Bronchial epithelial cell (primary cell): ENCODE data around the gene CARHSP1. TPM values are rescaled to one million over a fixed set of nuclear protein-coding genes. Genes with fewer than 3 reads are reported as not detected.

Experiments used
- DNase-seq: peaks from one replicate; pipeline ENCODE4 v3.0.0-alpha.2; 2010; ENCODE audit warnings: low read depth
- FAIRE-seq: peaks from 2 replicates; lab custom pipeline; 2011; peaks lifted over from hg19 to GRCh38; lab: Jason Lieb, UNC
- H3K27me3 ChIP-seq: 2 replicates; pipeline ENCODE4 v1.5.1; 2011; ENCODE audit warnings: low read length; ENCODE audit not compliant: control insufficient read depth, insufficient read depth
- H3K36me3 ChIP-seq: 2 replicates; pipeline ENCODE4 v1.5.1; 2011; ENCODE audit warnings: low read length; ENCODE audit not compliant: control insufficient read depth, insufficient read depth
- H3K4me3 ChIP-seq: 2 replicates; pipeline ENCODE4 v1.5.1; 2011; ENCODE audit warnings: mild to moderate bottlenecking, low read depth, low read length, control low read depth
- total RNA-seq: library from RNA; depleted of rRNA; stranded (reverse); fragments of >200 nt; gene quantifications from 2 replicates; pipeline ENCODE4 v1.2.1, GENCODE V29; 2014
- TF ChIP-seq, protein P1 (sequence below): IDR thresholded peaks from 2 replicates; pipeline ENCODE4 v1.5.1; 2011; ENCODE audit warnings: mild to moderate bottlenecking, moderate library complexity, low read length, control low read depth, inconsistent platforms; ENCODE audit not compliant: insufficient read depth, severe bottlenecking

The CARHSP1 gene
- total RNA-seq, 1 donor from 2014 or later, result 63.7 TPM

- TF ChIP-seq, protein P1, sequence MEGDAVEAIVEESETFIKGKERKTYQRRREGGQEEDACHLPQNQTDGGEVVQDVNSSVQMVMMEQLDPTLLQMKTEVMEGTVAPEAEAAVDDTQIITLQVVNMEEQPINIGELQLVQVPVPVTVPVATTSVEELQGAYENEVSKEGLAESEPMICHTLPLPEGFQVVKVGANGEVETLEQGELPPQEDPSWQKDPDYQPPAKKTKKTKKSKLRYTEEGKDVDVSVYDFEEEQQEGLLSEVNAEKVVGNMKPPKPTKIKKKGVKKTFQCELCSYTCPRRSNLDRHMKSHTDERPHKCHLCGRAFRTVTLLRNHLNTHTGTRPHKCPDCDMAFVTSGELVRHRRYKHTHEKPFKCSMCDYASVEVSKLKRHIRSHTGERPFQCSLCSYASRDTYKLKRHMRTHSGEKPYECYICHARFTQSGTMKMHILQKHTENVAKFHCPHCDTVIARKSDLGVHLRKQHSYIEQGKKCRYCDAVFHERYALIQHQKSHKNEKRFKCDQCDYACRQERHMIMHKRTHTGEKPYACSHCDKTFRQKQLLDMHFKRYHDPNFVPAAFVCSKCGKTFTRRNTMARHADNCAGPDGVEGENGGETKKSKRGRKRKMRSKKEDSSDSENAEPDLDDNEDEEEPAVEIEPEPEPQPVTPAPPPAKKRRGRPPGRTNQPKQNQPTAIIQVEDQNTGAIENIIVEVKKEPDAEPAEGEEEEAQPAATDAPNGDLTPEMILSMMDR, result no peak
- no peak overlapping the region for H3K4me3 ChIP-seq
- DNase-seq (no peak), FAIRE-seq (no peak)
- peaks cover 15% of the 10 kb centered on the region for H3K36me3 ChIP-seq
- no peaks in the 10 kb centered on the region for H3K27me3 ChIP-seq
These were observed 21.7 kb upstream of the CARHSP1 start for GRCh38 chr16:8890549-8890921.

- FAIRE-seq (no peak), DNase-seq (no peak)
- H3K4me3 ChIP-seq, result no peak overlapping the region
- peaks cover 13% of the 10 kb centered on the region for H3K36me3 ChIP-seq
- TF ChIP-seq, protein P1, result no peak
- H3K27me3 ChIP-seq, result no peaks in the 10 kb centered on the region
These were observed 21.2 kb upstream of the CARHSP1 start for GRCh38 chr16:8889893-8890548.

DNA sequence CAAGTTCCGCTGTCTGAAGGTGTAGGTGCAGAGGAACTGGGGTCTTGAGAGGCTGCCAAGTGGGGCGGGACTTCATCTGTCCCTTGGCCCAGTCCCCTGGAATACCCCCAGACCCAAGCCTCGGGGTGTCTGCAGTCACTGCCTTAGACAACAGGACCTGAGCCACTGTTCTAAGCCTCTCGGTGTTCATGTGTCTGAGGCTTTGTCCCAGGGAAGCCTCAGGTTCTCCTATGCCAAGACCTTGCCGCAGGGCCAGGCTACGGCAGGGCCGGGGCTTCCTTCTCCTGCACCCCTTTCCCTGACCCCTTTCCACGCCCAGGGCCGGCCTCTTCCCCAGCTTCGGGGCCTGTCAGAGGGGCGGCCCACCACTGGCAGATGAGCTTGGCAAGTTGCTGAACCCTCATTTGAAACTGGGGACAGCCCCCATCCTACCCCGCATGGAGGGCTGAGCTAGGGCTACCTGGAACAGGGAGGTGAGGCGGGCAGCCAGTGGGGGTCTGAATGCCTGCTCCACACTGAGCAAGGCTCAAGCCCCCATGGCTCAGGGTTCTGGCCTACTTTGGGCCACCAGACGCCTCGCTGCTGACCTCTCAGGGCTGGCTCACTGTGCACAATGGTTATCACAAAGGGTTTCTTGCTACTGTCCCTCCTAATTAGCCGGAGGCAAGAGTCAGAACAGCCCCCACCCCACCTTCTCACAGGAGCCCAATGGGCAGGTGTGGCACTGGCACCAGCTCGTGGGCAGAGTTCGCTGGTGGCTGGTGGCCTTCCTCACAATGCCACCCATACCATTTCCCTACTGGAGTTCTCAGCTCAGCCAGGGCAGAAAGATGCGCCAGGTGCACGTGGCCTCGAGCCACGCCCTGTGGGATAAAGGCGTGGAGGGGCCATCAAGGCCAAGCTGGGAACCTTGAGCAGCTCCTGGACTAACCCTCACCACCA lies 20.4 kb upstream of the CARHSP1 start:
- TF ChIP-seq, protein P1, result no peak
- no peak for FAIRE-seq
- Histone ChIP-seq H3K4me3 (no peak overlapping the region), H3K36me3 (peaks cover 9% of the 10 kb centered on the region), H3K27me3 (no peaks in the 10 kb centered on the region)
- no peak for DNase-seq

- TF ChIP-seq, protein P1, result no peak
- DNase-seq (no peak), FAIRE-seq (no peak)
- Histone ChIP-seq H3K27me3 (no peaks in the 10 kb centered on the region), H3K4me3 (no peak overlapping the region), H3K36me3 (peaks cover 3% of the 10 kb centered on the region)
These were observed 19.2 kb upstream of the CARHSP1 start for GRCh38 chr16:8887952-8888560.

- Histone ChIP-seq H3K36me3 (peaks cover 3% of the 10 kb centered on the region), H3K4me3 (no peak overlapping the region), H3K27me3 (no peaks in the 10 kb centered on the region)
- DNase-seq (no peak), FAIRE-seq (no peak)
- TF ChIP-seq, protein P1, result no peak
These were observed 18.6 kb upstream of the CARHSP1 start for GRCh38 chr16:8887431-8887765.
